GM19328 (cell line): Measurements from ENCODE around the gene ZFHX2.
"Not testable (repeated sequence)": the region's sequence is repeated elsewhere in the genome, so short reads cannot be mapped to it uniquely, and the experiment has no call there.

ENCODE experiments used
- ATAC-seq: cut with Tn5 transposase; IDR thresholded peaks from one replicate; pipeline ENCODE4 v1.9.1; 2021; ENCODE audit warnings: mild to moderate bottlenecking, moderate library complexity; ENCODE audit not compliant: unreplicated experiment

Gene ZFHX2

GRCh38 chr14:23544511-23545447 is 6.8 kb downstream of the ZFHX2 start:
- no peak for ATAC-seq

GRCh38 chr14:23543403-23543802 is 8.2 kb downstream of the ZFHX2 start:
- ATAC-seq = no peak

- ATAC-seq = no peak
Observed at GRCh38 chr14:23542261-23542660, 9.3 kb downstream of the ZFHX2 start.

- ATAC-seq = no peak
Observed at GRCh38 chr14:23540141-23540469, 11.5 kb downstream of the ZFHX2 start.

GRCh38 chr14:23539248-23540140 is 12.1 kb downstream of the ZFHX2 start:
- no peak for ATAC-seq

- ATAC-seq = no peak
Observed at GRCh38 chr14:23538785-23539184, 12.8 kb downstream of the ZFHX2 start.

- ATAC-seq = no peak
Observed at GRCh38 chr14:23538050-23538718, 13.4 kb downstream of the ZFHX2 start.

GRCh38 chr14:23537351-23538049 is 14.1 kb downstream of the ZFHX2 start:
- no peak for ATAC-seq

- ATAC-seq = not testable (repeated sequence)
Observed at GRCh38 chr14:23536906-23537305, 14.7 kb downstream of the ZFHX2 start.

- ATAC-seq = no peak
Observed at GRCh38 chr14:23536494-23536893, 15.1 kb downstream of the ZFHX2 start.

GRCh38 chr14:23535943-23536342 is 15.6 kb downstream of the ZFHX2 start:
- ATAC-seq = no peak

GRCh38 chr14:23533652-23534435 is 17.7 kb downstream of the ZFHX2 start:
- no peak for ATAC-seq

GRCh38 chr14:23532658-23533057 is 18.9 kb downstream of the ZFHX2 start:
- no peak for ATAC-seq

- ATAC-seq = no peak
Observed at GRCh38 chr14:23531391-23531790, 20.2 kb downstream of the ZFHX2 start.

GRCh38 chr14:23530375-23531055 is 21.1 kb downstream of the ZFHX2 start:
- no peak for ATAC-seq

- ATAC-seq = no peak
Observed at GRCh38 chr14:23529016-23529415, 22.5 kb downstream of the ZFHX2 start.

GRCh38 chr14:23528555-23528954 is 23.0 kb downstream of the ZFHX2 start:
- ATAC-seq = no peak

GRCh38 chr14:23525611-23526010 is 26.0 kb downstream of the ZFHX2 start:
- ATAC-seq = no peak

- ATAC-seq = no peak
Observed at GRCh38 chr14:23524954-23525353, 26.6 kb downstream of the ZFHX2 start.
